Raji (cell line): ENCODE data around the gene GJB4.

Experiments
- POLR2A ChIP-seq: IDR thresholded peaks from 2 replicates; pipeline ENCODE4 v1.6.1; 2011; ENCODE audit warnings: low read depth, low read length, control low read depth; ENCODE audit not compliant: insufficient read depth

GJB4 gene

GRCh38 chr1:34762474-34763141, 3.1 kb downstream of the GJB4 start:
- TF ChIP-seq POLR2A = no peak

- no peak for TF ChIP-seq POLR2A
Measured at GRCh38 chr1:34763142-34763781, 3.7 kb downstream of the GJB4 start.

GRCh38 chr1:34768856-34769255, 9.3 kb downstream of the GJB4 start:
- TF ChIP-seq POLR2A = no peak

GRCh38 chr1:34770891-34771504, 11.5 kb downstream of the GJB4 start:
- TF ChIP-seq POLR2A = no peak

- TF ChIP-seq POLR2A = no peak
Measured at GRCh38 chr1:34771573-34772371, 12.2 kb downstream of the GJB4 start.

- no peak for TF ChIP-seq POLR2A
Measured at GRCh38 chr1:34774957-34775356, 15.4 kb downstream of the GJB4 start.

- no peak for TF ChIP-seq POLR2A
Measured at GRCh38 chr1:34776911-34777310, 17.4 kb downstream of the GJB4 start.

- no peak for TF ChIP-seq POLR2A
Measured at GRCh38 chr1:34777519-34778321, 18.2 kb downstream of the GJB4 start.

GRCh38 chr1:34778381-34778780, 18.8 kb downstream of the GJB4 start:
- TF ChIP-seq POLR2A = no peak

- no peak for TF ChIP-seq POLR2A
Measured at GRCh38 chr1:34779005-34779404, 19.5 kb downstream of the GJB4 start.

GRCh38 chr1:34779526-34779925, 20.0 kb downstream of the GJB4 start:
- no peak for TF ChIP-seq POLR2A

- TF ChIP-seq POLR2A = no peak
Measured at GRCh38 chr1:34779962-34780361, 20.4 kb downstream of the GJB4 start.

- no peak for TF ChIP-seq POLR2A
Measured at GRCh38 chr1:34780528-34780927, 21.0 kb downstream of the GJB4 start.

- no peak for TF ChIP-seq POLR2A
Measured at GRCh38 chr1:34781071-34781843, 21.7 kb downstream of the GJB4 start, which contains the start of gene GJB3. Gene GJB3, plus strand, starts transcription at chr1:34781214. Its CDS starts 3,549 bp downstream, at chr1:34784763.
